Measurements from ENCODE around the gene ZFPM1.

The ZFPM1 gene

DNA sequence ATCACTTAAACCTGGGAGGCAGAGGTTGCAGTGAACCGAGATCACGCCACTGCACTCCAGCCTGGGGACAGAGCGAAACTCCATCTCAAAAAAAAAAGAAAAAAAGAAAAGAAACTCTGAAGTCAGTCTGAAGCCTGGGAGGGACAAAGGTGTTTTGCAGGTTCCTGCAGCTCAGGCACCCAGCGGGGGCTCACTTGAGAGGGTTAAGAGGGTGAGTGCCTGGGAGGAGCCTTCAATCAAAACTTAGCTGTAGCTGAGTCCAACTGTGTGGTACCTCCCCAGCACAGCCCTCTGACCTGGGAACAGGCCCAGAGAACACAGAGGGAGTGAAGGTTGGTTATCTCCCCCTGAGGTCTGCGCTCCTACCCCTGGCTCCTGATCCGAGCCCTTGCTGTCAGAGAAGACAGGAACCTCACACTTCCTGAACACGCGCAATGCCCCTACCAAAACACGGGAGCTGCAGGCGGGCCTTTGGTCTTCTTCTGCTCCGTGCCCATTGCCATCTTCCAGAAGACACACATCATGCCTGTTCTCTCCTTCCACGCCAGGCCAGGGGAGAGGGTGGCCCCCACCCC, 96.7 kb downstream of the ZFPM1 start:
- no peak for DNase-seq (ENCODE audit: low read depth in 1 of 2, low spot score in 1 of 2)
- Histone ChIP-seq H3K27ac (replicated peaks) (no peak overlapping the region), H3K27me3 (ENCODE audit: insufficient read depth, poor library complexity, severe bottlenecking) (no peaks in the 10 kb centered on the region), H3K4me3 (replicated peaks; ENCODE audit: insufficient read depth, low read length) (no peak overlapping the region)
- TF ChIP-seq, protein P1, sequence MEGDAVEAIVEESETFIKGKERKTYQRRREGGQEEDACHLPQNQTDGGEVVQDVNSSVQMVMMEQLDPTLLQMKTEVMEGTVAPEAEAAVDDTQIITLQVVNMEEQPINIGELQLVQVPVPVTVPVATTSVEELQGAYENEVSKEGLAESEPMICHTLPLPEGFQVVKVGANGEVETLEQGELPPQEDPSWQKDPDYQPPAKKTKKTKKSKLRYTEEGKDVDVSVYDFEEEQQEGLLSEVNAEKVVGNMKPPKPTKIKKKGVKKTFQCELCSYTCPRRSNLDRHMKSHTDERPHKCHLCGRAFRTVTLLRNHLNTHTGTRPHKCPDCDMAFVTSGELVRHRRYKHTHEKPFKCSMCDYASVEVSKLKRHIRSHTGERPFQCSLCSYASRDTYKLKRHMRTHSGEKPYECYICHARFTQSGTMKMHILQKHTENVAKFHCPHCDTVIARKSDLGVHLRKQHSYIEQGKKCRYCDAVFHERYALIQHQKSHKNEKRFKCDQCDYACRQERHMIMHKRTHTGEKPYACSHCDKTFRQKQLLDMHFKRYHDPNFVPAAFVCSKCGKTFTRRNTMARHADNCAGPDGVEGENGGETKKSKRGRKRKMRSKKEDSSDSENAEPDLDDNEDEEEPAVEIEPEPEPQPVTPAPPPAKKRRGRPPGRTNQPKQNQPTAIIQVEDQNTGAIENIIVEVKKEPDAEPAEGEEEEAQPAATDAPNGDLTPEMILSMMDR (IDR thresholded peaks at IDR 0.05; ENCODE audit: insufficient read depth, low read length), result no peak
- TF ChIP-seq SPI1 (IDR thresholded peaks at IDR 0.05; ENCODE audit: borderline replicate concordance, low read depth) (no peak), POLR2AphosphoS5 (IDR thresholded peaks at IDR 0.05; ENCODE audit: low read depth) (no peak), GABPA (IDR thresholded peaks at IDR 0.05; ENCODE audit: low read depth) (no peak)
- TF ChIP-seq, protein P2, sequence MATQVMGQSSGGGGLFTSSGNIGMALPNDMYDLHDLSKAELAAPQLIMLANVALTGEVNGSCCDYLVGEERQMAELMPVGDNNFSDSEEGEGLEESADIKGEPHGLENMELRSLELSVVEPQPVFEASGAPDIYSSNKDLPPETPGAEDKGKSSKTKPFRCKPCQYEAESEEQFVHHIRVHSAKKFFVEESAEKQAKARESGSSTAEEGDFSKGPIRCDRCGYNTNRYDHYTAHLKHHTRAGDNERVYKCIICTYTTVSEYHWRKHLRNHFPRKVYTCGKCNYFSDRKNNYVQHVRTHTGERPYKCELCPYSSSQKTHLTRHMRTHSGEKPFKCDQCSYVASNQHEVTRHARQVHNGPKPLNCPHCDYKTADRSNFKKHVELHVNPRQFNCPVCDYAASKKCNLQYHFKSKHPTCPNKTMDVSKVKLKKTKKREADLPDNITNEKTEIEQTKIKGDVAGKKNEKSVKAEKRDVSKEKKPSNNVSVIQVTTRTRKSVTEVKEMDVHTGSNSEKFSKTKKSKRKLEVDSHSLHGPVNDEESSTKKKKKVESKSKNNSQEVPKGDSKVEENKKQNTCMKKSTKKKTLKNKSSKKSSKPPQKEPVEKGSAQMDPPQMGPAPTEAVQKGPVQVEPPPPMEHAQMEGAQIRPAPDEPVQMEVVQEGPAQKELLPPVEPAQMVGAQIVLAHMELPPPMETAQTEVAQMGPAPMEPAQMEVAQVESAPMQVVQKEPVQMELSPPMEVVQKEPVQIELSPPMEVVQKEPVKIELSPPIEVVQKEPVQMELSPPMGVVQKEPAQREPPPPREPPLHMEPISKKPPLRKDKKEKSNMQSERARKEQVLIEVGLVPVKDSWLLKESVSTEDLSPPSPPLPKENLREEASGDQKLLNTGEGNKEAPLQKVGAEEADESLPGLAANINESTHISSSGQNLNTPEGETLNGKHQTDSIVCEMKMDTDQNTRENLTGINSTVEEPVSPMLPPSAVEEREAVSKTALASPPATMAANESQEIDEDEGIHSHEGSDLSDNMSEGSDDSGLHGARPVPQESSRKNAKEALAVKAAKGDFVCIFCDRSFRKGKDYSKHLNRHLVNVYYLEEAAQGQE (IDR thresholded peaks at IDR 0.05; ENCODE audit: insufficient replicate concordance, low read depth), result no peak

DNA sequence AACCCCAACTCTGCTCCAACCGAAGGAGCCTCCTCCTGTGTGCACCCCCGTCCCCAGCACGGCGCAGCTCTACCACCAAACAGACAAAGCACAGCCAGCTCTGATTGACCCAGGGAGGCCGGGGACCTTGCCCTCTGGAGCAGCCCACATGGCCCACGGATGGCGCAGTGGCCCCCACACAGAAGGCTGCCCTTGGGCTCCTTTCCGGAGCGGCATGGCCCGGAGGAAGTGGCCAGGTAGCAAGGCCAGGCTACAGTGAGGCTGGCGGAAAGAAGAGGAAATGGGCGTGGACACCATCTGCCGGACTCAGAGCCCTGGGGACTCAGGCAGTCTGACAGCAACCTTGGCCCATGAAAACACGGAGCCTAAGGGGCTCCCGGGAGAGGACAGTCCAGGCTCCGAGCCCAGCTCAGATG, 97.2 kb downstream of the ZFPM1 start:
- TF ChIP-seq POLR2AphosphoS5 (IDR thresholded peaks at IDR 0.05; ENCODE audit: low read depth) (no peak), SPI1 (IDR thresholded peaks at IDR 0.05; ENCODE audit: borderline replicate concordance, low read depth) (no peak), GABPA (IDR thresholded peaks at IDR 0.05; ENCODE audit: low read depth) (no peak)
- TF ChIP-seq, protein P1 (IDR thresholded peaks at IDR 0.05; ENCODE audit: insufficient read depth, low read length), result no peak
- TF ChIP-seq, protein P2 (IDR thresholded peaks at IDR 0.05; ENCODE audit: insufficient replicate concordance, low read depth), result no peak
- no peaks in the 10 kb centered on the region for H3K27me3 ChIP-seq (ENCODE audit: insufficient read depth, poor library complexity, severe bottlenecking)
- DNase-seq (ENCODE audit: low read depth in 1 of 2, low spot score in 1 of 2), result no peak
- no peak overlapping the region for H3K4me3 ChIP-seq (replicated peaks; ENCODE audit: insufficient read depth, low read length)
- no peak overlapping the region for H3K27ac ChIP-seq (replicated peaks)

DNA sequence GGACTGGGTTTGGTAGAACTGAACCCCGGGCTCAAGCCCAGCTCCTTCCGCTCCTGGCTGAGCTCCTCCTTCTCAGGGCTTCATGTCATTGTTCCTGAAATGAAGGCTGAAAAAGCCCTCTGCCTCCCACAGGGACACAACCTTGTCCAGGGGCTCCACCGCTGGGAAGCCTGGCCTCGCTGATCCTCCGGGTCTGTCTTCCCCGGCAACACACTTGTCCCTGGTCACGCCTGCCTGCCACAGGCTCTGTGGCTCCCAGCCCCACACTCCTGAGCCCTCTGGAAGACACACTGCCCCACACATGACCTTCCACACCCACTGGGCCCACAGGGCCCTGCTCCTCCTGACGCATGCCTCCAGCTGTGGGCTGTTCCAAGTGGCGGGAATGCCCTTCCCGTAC, 99.1 kb downstream of the ZFPM1 start:
- Histone ChIP-seq H3K27ac (replicated peaks) (no peak overlapping the region), H3K4me3 (replicated peaks; ENCODE audit: insufficient read depth, low read length) (no peak overlapping the region), H3K27me3 (ENCODE audit: insufficient read depth, poor library complexity, severe bottlenecking) (no peaks in the 10 kb centered on the region)
- no peak for TF ChIP-seq SPI1 (IDR thresholded peaks at IDR 0.05; ENCODE audit: borderline replicate concordance, low read depth)
- TF ChIP-seq, protein P1 (IDR thresholded peaks at IDR 0.05; ENCODE audit: insufficient read depth, low read length), result no peak
- no peak for TF ChIP-seq GABPA (IDR thresholded peaks at IDR 0.05; ENCODE audit: low read depth)
- TF ChIP-seq, protein P2 (IDR thresholded peaks at IDR 0.05; ENCODE audit: insufficient replicate concordance, low read depth), result no peak
- no peak for TF ChIP-seq POLR2AphosphoS5 (IDR thresholded peaks at IDR 0.05; ENCODE audit: low read depth)
- no peak for DNase-seq (ENCODE audit: low read depth in 1 of 2, low spot score in 1 of 2)

Measured in HL-60 (cell line).